HepG2 (cell line): ENCODE results near the gene VCL. TPM values are rescaled to one million over a fixed set of nuclear protein-coding genes. Genes with fewer than 3 reads are reported as not detected.

ENCODE experiments used
- ATAC-seq: fragments of 200-7000 bp; cut with Tn5 transposase; 3 replicates; pipeline ENCODE4 v1.9.1; 2020; ENCODE audit warnings: mild to moderate bottlenecking, moderate library complexity
- BruUV-seq: library from RNA; stranded (reverse); fragments of 400-500 nt; replicated peaks from 2 replicates; lab custom pipeline; 2021; lab: Mats Ljungman, UMichigan
- CTCF ChIA-PET: fragments of 300-600 bp; formaldehyde crosslinking; extraction: SDS; loops from one replicate; lab custom pipeline; 2021; ENCODE audit warnings: low total read pairs, inconsistent platforms, low intra/inter-chr PET ratio; lab: Yijun Ruan, JAX
- POLR2A ChIA-PET: fragments of 350-600 bp; sonication (Branson Sonifier 250); formaldehyde crosslinking; loops from one replicate; lab custom pipeline; 2020; ENCODE audit warnings: antibody characterized with exemption, inconsistent platforms; lab: Yijun Ruan, JAX
- DNase-seq: peaks from one replicate; pipeline ENCODE4 v3.0.0-alpha.2; 2015; ENCODE audit warnings: low spot score
- FAIRE-seq: peaks from 3 replicates; lab custom pipeline; 2011; peaks lifted over from hg19 to GRCh38; lab: Jason Lieb, UNC
- H2AFZ ChIP-seq: one replicate; pipeline ENCODE4 v1.6.1; 2011; ENCODE audit warnings: low read length, inconsistent platforms
- H3K27ac ChIP-seq: fragments of 300-600 bp; 3 replicates; pipeline ENCODE4 v1.8.0; 2011; ENCODE audit warnings: mixed run types, mild to moderate bottlenecking, mixed read lengths, low read length, inconsistent platforms; ENCODE audit not compliant: insufficient read depth; ENCODE audit errors: extremely low read length
- H3K27me3 ChIP-seq, 2 experiments: fragments of 200-600 bp in 1 of 2; 2 replicates in 1 of 2; 3 replicates in 1 of 2; pipeline versions ENCODE4 v1.6.0 to v1.8.0; 2011; ENCODE audit warnings: low read length in 2 of 2, mild to moderate bottlenecking in 2 of 2, moderate library complexity in 2 of 2, inconsistent platforms in 1 of 2; ENCODE audit not compliant: insufficient read depth in 2 of 2, control insufficient read depth in 1 of 2
- H3K36me3 ChIP-seq, 2 experiments: fragments of 200-600 bp in 1 of 2; replicated peaks in 1 of 2; 2 replicates in 1 of 2; 3 replicates in 1 of 2; pipeline versions ENCODE4 v1.5.1 to v1.8.0; 2011; ENCODE audit warnings: low read length in 2 of 2, inconsistent platforms in 1 of 2; ENCODE audit not compliant: insufficient read depth in 2 of 2, control insufficient read depth in 1 of 2
- H3K4me1 ChIP-seq: 2 replicates; pipeline ENCODE4 v1.5.1; 2012; ENCODE audit warnings: low read length, inconsistent platforms; ENCODE audit not compliant: insufficient read depth
- H3K4me2 ChIP-seq: 2 replicates; pipeline ENCODE4 v1.6.0; 2011; ENCODE audit warnings: low read depth, low read length, inconsistent platforms
- H3K4me3 ChIP-seq, 3 experiments: fragments of 200-600 bp in 1 of 3; sonication (generic), shearing (Covaris generic) in 1 of 3; replicated peaks in 1 of 3; 2 replicates each; pipeline ENCODE4 v1.5.1; 2011 to 2016; ENCODE audit warnings: low read length in 3 of 3, inconsistent platforms in 2 of 3, low read depth in 2 of 3, mild to moderate bottlenecking in 2 of 3, control low read depth in 1 of 3, mixed read lengths in 1 of 3; ENCODE audit not compliant: insufficient read depth in 1 of 3
- H3K79me2 ChIP-seq: one replicate; pipeline ENCODE4 v1.6.1; 2011; ENCODE audit warnings: low read length, inconsistent platforms; ENCODE audit not compliant: insufficient read depth
- H3K9ac ChIP-seq: 2 replicates; pipeline ENCODE4 v1.6.0; 2011; ENCODE audit warnings: mild to moderate bottlenecking, low read depth, low read length, inconsistent platforms; ENCODE audit not compliant: insufficient read depth
- H3K9me3 ChIP-seq: 2 replicates; pipeline ENCODE4 v1.5.1; 2012; ENCODE audit warnings: mild to moderate bottlenecking, low read length
- H4K20me1 ChIP-seq: 2 replicates; pipeline ENCODE4 v1.6.0; 2011; ENCODE audit warnings: inconsistent platforms, mild to moderate bottlenecking, low read length, moderate library complexity; ENCODE audit not compliant: insufficient read depth
- CREBL2 ChIP-seq: sonication (generic); formaldehyde crosslinking; IDR thresholded peaks from 2 replicates; pipeline ENCODE4 v1.8.1; 2023; ENCODE audit warnings: missing genetic modification reagents, mild to moderate bottlenecking, borderline replicate concordance
- ETV6 ChIP-seq: sonication (generic); formaldehyde crosslinking; conservative IDR thresholded peaks from 2 replicates; pipeline ENCODE4 v1.4.0; 2020; ENCODE audit warnings: missing genetic modification reagents
- NFIC ChIP-seq: IDR thresholded peaks from 2 replicates; pipeline ENCODE4 v1.6.1; 2012; ENCODE audit warnings: mild to moderate bottlenecking, low read length, inconsistent platforms
- RARA ChIP-seq: IDR thresholded peaks from 2 replicates; pipeline ENCODE4 v1.6.1; 2016; ENCODE audit warnings: missing genetic modification reagents, missing compliant biosample characterization
- ZHX1 ChIP-seq: sonication (generic); formaldehyde crosslinking; IDR thresholded peaks from 2 replicates; pipeline ENCODE4 v1.8.1; 2022; ENCODE audit warnings: low read depth, mild to moderate bottlenecking, missing genetic modification reagents
- ZNF296 ChIP-seq: sonication (generic); formaldehyde crosslinking; conservative IDR thresholded peaks from 2 replicates; pipeline ENCODE4 v1.5.0; 2020; ENCODE audit warnings: mild to moderate bottlenecking, missing genetic modification reagents
- ZNF543 ChIP-seq: sonication (generic); formaldehyde crosslinking; IDR thresholded peaks from 2 replicates; pipeline ENCODE4 v1.4.0; 2020; ENCODE audit warnings: mild to moderate bottlenecking, missing genetic modification reagents
- ZNF703 ChIP-seq: sonication (generic); formaldehyde crosslinking; IDR thresholded peaks from 2 replicates; pipeline ENCODE4 v1.5.1; 2020; ENCODE audit warnings: missing genetic modification reagents, mild to moderate bottlenecking, moderate library complexity, borderline replicate concordance
- WGBS: methylation state at CpG from one replicate; pipeline ENCODE4 v1.1.6; 2017; ENCODE audit warnings: low lambda C conversion rate; 5-methylcytosine and 5-hydroxymethylcytosine counted together
- in situ Hi-C: cut with HindIII; loops from 2 replicates; pipeline ENCODE4 v1.10.0; 2017; ENCODE audit warnings: low pct_unique_long_range_greater_than_20kb; ENCODE audit not compliant: extremely low pct_ligation_motif_present
- intact Hi-C: fragments of 100-400 bp; cut with micrococcal nuclease; formaldehyde crosslinking; loops from one replicate; pipeline ENCODE4 v1.10.0; 2022; ENCODE audit not compliant: unreplicated experiment
- polyA plus RNA-seq, 8 experiments: library from polyadenylated mRNA; depleted of rRNA in 3 of 8; stranded (reverse) in 7 of 8; unstranded in 1 of 8; fragments of >200 nt; fragmentation: Illumina TruSeq in 4 of 8; extraction: Trizol in 4 of 8; gene quantifications; 2 replicates each; pipeline versions ENCODE4 v1.2.1 to v1.2.3, GENCODE V29; 2011 to 2016; ENCODE audit warnings: low read depth in 4 of 8, missing spikeins in 1 of 8, mixed read lengths in 1 of 8; ENCODE audit not compliant: insufficient read depth in 1 of 8
- total RNA-seq, 5 experiments: library from RNA; depleted of rRNA; stranded (reverse); fragments of >200 nt; fragmentation: Illumina TruSeq; extraction: Trizol; gene quantifications; 2 replicates each; pipeline ENCODE4 v1.2.3, GENCODE V29; 2016; ENCODE audit warnings: low read depth in 1 of 5
- TF ChIP-seq, protein P1 (sequence below): sonication (generic); formaldehyde crosslinking; IDR thresholded peaks from 2 replicates; pipeline ENCODE4 v1.4.0; 2020; ENCODE audit warnings: missing genetic modification reagents
- TF ChIP-seq, protein P2 (sequence below): sonication (generic); formaldehyde crosslinking; IDR thresholded peaks from 2 replicates; pipeline ENCODE4 v1.9.0; 2022; ENCODE audit warnings: missing genetic modification reagents, mild to moderate bottlenecking, borderline replicate concordance

VCL gene
- total and polyA plus RNA-seq, 2 of the 13 experiments (the other 11 are each of a cell fraction or from before 2014, with no cell fraction given) = 17.3 to 26.9 TPM

DNA sequence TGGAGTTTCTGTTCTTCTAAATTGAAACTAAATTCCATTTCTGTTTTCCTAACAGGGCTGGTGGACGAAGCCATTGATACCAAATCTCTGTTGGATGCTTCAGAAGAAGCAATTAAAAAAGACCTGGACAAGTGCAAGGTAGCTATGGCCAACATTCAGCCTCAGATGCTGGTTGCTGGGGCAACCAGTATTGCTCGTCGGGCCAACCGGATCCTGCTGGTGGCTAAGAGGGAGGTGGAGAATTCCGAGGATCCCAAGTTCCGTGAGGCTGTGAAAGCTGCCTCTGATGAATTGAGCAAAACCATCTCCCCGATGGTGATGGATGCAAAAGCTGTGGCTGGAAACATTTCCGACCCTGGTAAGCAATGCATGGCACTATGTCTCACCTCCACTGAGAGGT, 107.1 kb downstream of the VCL start:
- BruUV-seq = no TSS peak
- H3K79me2 ChIP-seq = no peaks in the 10 kb centered on the region
- no peaks in the 10 kb centered on the region for H3K27me3 ChIP-seq
- no peak for TF ChIP-seq ZNF543 (CRISPR knock-in tag)
- no peak for TF ChIP-seq NFIC
- TF ChIP-seq ZNF703 (CRISPR knock-in tag) = no peak
- no peak for TF ChIP-seq ZNF296 (CRISPR knock-in tag)
- TF ChIP-seq ZHX1 (CRISPR knock-in tag) = no peak
- intact Hi-C loops = no loop called here
- no peak for ATAC-seq
- FAIRE-seq = no peak
- H3K4me1 ChIP-seq = no peaks in the 10 kb centered on the region
- no peaks in the 10 kb centered on the region for H3K9me3 ChIP-seq
- CTCF ChIA-PET = no interaction called here
- H3K27ac ChIP-seq = no peak overlapping the region
- H3K4me2 ChIP-seq = no peak overlapping the region
- 85% methylated on average over 8 of the region's 8 CpGs for WGBS
- no peak overlapping the region for H3K4me3 ChIP-seq
- H3K9ac ChIP-seq = no peak overlapping the region
- no peak overlapping the region for H2AFZ ChIP-seq
- in situ Hi-C loops = no loop called here
- no peak for DNase-seq
- H3K36me3 ChIP-seq = peaks cover 17 to 69% of the 10 kb centered on the region in 2 experiments
- POLR2A ChIA-PET = no interaction called here
- H4K20me1 ChIP-seq = no peaks in the 10 kb centered on the region

GRCh38 chr10:74107391-74107790, 109.5 kb downstream of the VCL start:
- no peak overlapping the region for H3K9ac ChIP-seq
- peaks cover 26 to 83% of the 10 kb centered on the region in 2 experiments for H3K36me3 ChIP-seq
- no peak overlapping the region for H3K27ac ChIP-seq
- BruUV-seq = no TSS peak
- no peak overlapping the region for H3K4me3 ChIP-seq
- CTCF ChIA-PET = no interaction called here
- no peaks in the 10 kb centered on the region for H3K27me3 ChIP-seq
- no peaks in the 10 kb centered on the region for H3K9me3 ChIP-seq
- DNase-seq (no peak), FAIRE-seq (no peak), ATAC-seq (no peak)
- intact Hi-C loops (no loop called here), in situ Hi-C loops (no loop called here)
- H3K79me2 ChIP-seq = no peaks in the 10 kb centered on the region
- 88% methylated on average over 4 of the region's 4 CpGs for WGBS
- H2AFZ ChIP-seq = no peak overlapping the region
- H3K4me2 ChIP-seq = no peak overlapping the region
- no peaks in the 10 kb centered on the region for H3K4me1 ChIP-seq
- POLR2A ChIA-PET = no interaction called here
- H4K20me1 ChIP-seq = no peaks in the 10 kb centered on the region
- TF ChIP-seq ETV6 (no peak), RARA (no peak), CREBL2 (CRISPR knock-in tag) (no peak)
- TF ChIP-seq, protein P1, sequence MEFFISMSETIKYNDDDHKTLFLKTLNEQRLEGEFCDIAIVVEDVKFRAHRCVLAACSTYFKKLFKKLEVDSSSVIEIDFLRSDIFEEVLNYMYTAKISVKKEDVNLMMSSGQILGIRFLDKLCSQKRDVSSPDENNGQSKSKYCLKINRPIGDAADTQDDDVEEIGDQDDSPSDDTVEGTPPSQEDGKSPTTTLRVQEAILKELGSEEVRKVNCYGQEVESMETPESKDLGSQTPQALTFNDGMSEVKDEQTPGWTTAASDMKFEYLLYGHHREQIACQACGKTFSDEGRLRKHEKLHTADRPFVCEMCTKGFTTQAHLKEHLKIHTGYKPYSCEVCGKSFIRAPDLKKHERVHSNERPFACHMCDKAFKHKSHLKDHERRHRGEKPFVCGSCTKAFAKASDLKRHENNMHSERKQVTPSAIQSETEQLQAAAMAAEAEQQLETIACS (CRISPR knock-in tag) = no peak
- TF ChIP-seq, protein P2, sequence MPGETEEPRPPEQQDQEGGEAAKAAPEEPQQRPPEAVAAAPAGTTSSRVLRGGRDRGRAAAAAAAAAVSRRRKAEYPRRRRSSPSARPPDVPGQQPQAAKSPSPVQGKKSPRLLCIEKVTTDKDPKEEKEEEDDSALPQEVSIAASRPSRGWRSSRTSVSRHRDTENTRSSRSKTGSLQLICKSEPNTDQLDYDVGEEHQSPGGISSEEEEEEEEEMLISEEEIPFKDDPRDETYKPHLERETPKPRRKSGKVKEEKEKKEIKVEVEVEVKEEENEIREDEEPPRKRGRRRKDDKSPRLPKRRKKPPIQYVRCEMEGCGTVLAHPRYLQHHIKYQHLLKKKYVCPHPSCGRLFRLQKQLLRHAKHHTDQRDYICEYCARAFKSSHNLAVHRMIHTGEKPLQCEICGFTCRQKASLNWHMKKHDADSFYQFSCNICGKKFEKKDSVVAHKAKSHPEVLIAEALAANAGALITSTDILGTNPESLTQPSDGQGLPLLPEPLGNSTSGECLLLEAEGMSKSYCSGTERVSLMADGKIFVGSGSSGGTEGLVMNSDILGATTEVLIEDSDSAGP (CRISPR knock-in tag) = no peak
